Epithelial cell of proximal tubule (primary cell): ENCODE data around the gene APOL6. TPM values are rescaled to one million over a fixed set of nuclear protein-coding genes. Genes with fewer than 3 reads are reported as not detected.
A peak's percentile ranks its signal among the peaks of the same experiment; 100 is the strongest.

Experiments used
- DNase-seq: peaks from one replicate; pipeline ENCODE4 v3.0.0-alpha.2; 2011; ENCODE audit warnings: low read depth
- H3K4me3 ChIP-seq: 2 replicates; pipeline ENCODE4 v1.5.1; 2011; ENCODE audit warnings: low read depth, mild to moderate bottlenecking, low read length
- CTCF ChIP-seq: conservative IDR thresholded peaks from 2 replicates; pipeline ENCODE4 v1.5.1; 2012; ENCODE audit warnings: low read depth, mild to moderate bottlenecking, low read length
- total RNA-seq: library from RNA; depleted of rRNA; stranded (reverse); fragments of >200 nt; gene quantifications from 2 replicates; pipeline ENCODE4 v1.2.3, GENCODE V29; 2015

The APOL6 gene
- total RNA-seq, 1 donor from 2014 or later, result 6.5 TPM

GRCh38 chr22:35649026-35649553 lies 844 bp downstream of the APOL6 start:
- DNase-seq, result no peak
- TF ChIP-seq CTCF, result no peak
- peak overlapping the region; percentile 75 for H3K4me3 ChIP-seq

- DNase-seq, result no peak
- H3K4me3 ChIP-seq, result peak overlapping the region; percentile 75
- no peak for TF ChIP-seq CTCF
These were observed 1.5 kb downstream of the APOL6 start for GRCh38 chr22:35649636-35650250.

GRCh38 chr22:35651085-35651484 lies 2.8 kb downstream of the APOL6 start:
- TF ChIP-seq CTCF, result no peak
- no peak overlapping the region for H3K4me3 ChIP-seq
- no peak for DNase-seq

- TF ChIP-seq CTCF, result no peak
- no peak for DNase-seq
- H3K4me3 ChIP-seq, result no peak overlapping the region
These were observed 5.6 kb downstream of the APOL6 start for GRCh38 chr22:35653824-35654223.

- no peak for DNase-seq
- no peak overlapping the region for H3K4me3 ChIP-seq
- no peak for TF ChIP-seq CTCF
These were observed 8.1 kb downstream of the APOL6 start for GRCh38 chr22:35656284-35656752.

- no peak overlapping the region for H3K4me3 ChIP-seq
- DNase-seq, result no peak
- TF ChIP-seq CTCF, result no peak
These were observed 9.5 kb downstream of the APOL6 start for GRCh38 chr22:35657571-35658312.
